Activated CD8-positive, alpha-beta memory T cell treated with anti-CD3 and anti-CD28 coated beads, Interleukin-2, amount 10 ng/mL, durations not matched to agents 7 days and 5 days (primary cell): ENCODE results near the gene UNC5B. TPM values are rescaled to one million over a fixed set of nuclear protein-coding genes. Genes with fewer than 3 reads are reported as not detected.

Experiments
- ATAC-seq: fragments of 150-1000 bp; cut with Tn5 transposase; one replicate; pipeline ENCODE4 v1.10.0; 2021; ENCODE audit warnings: moderate library complexity
- CTCF ChIA-PET: fragments of 350-600 bp; sonication (Branson Sonifier 250); formaldehyde crosslinking; loops from one replicate; lab custom pipeline; 2021; ENCODE audit warnings: antibody characterized with exemption; lab: Charles Lee
- DNase-seq: peaks from one replicate; pipeline ENCODE4 v3.0.0-alpha.2; 2020
- H3K27ac Mint-ChIP-seq: one replicate; pipeline ENCODE4 v1.8.0; 2021; ENCODE audit warnings: mild to moderate bottlenecking, mixed read lengths
- H3K27me3 Mint-ChIP-seq: one replicate; pipeline ENCODE4 v1.8.0; 2021; ENCODE audit warnings: mixed read lengths
- H3K36me3 Mint-ChIP-seq: one replicate; pipeline ENCODE4 v1.8.0; 2021; ENCODE audit warnings: mild to moderate bottlenecking, mixed read lengths
- H3K4me1 Mint-ChIP-seq: one replicate; pipeline ENCODE4 v1.8.0; 2021; ENCODE audit warnings: mixed read lengths
- H3K4me3 Mint-ChIP-seq: one replicate; pipeline ENCODE4 v1.8.0; 2021; ENCODE audit warnings: mild to moderate bottlenecking, moderate library complexity, mixed read lengths
- H3K9me3 Mint-ChIP-seq: one replicate; pipeline ENCODE4 v1.8.0; 2022; ENCODE audit warnings: low read depth, mixed read lengths
- total RNA-seq, 2 experiments: library from RNA; stranded (reverse); gene quantifications; one replicate each; pipeline ENCODE4 v1.2.3, GENCODE V29; 2021

The UNC5B gene
- under 1 TPM in 1 of 2 experiments, not detected in 1; 0.06 TPM for total RNA-seq

GRCh38 chr10:71212318-71213126, at the start of gene UNC5B:
Gene UNC5B (plus strand): TSS chr10:71212570. CDS start chr10:71212986, 416 bp downstream.
- peak; percentile 61 for DNase-seq
- peaks cover 80% of the 10 kb centered on the region for H3K27me3 Mint-ChIP-seq
- peak within 1 kb of the TSS; percentile 15 for H3K4me3 Mint-ChIP-seq
- ATAC-seq, result peak; percentile 71
- H3K9me3 Mint-ChIP-seq, result no peaks in the 10 kb centered on the region
- H3K4me1 Mint-ChIP-seq, result peaks cover 9% of the 10 kb centered on the region
- CTCF ChIA-PET, result no interaction called here
- H3K36me3 Mint-ChIP-seq, result no peaks in the 10 kb centered on the region
- no peak within 1 kb of the TSS for H3K27ac Mint-ChIP-seq

DNA sequence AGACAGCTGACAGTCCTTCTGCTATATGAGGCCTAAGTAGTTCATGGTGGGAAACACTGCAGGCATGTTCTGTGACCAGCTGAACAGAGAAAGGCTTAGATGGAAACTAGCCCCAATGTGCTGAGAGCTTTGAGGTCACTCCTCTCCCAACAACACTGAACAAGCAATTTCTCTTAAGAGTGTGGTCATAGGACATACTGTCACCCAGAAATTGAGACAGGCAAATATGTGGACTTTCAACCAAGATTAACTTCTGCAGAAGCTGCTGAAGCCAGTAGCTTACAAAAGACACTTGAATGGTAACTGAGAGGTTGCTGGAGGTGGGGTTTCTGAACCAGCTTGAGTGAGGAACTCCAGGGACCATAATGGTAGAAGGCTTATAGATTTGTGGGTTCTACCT, 38.9 kb upstream of the UNC5B start:
- H3K27me3 Mint-ChIP-seq, result peaks cover 16% of the 10 kb centered on the region
- no peak overlapping the region for H3K27ac Mint-ChIP-seq
- no peak overlapping the region for H3K4me3 Mint-ChIP-seq
- DNase-seq, result no peak
- CTCF ChIA-PET, result no interaction called here
- no peaks in the 10 kb centered on the region for H3K36me3 Mint-ChIP-seq
- no peaks in the 10 kb centered on the region for H3K4me1 Mint-ChIP-seq
- no peak for ATAC-seq
- H3K9me3 Mint-ChIP-seq, result no peaks in the 10 kb centered on the region

DNA sequence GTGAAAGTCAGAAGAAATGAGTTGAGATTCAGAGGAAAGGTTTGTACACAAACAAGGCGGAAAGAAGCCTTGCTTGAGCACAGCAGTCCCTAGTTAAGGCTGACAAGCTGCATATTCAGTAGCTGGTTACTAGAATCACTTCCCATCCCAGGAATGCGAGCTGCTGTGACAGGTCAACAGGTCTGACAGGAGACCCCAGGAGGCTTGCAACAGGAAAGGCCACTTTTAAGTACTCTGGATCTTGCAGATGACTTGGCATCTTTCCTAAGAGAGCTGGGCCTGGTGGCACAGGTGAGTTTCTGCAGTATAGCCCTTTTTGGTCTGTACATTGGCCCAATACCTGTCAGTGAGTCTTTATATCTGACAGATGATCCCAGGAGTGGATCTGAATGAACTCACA, 35.7 kb upstream of the UNC5B start:
- ATAC-seq (no peak), DNase-seq (no peak)
- H3K27ac Mint-ChIP-seq, result no peak overlapping the region
- H3K4me1 Mint-ChIP-seq, result no peaks in the 10 kb centered on the region
- H3K9me3 Mint-ChIP-seq, result no peaks in the 10 kb centered on the region
- CTCF ChIA-PET, result no interaction called here
- peaks cover 4% of the 10 kb centered on the region for H3K27me3 Mint-ChIP-seq
- H3K36me3 Mint-ChIP-seq, result no peaks in the 10 kb centered on the region
- no peak overlapping the region for H3K4me3 Mint-ChIP-seq

GRCh38 chr10:71177651-71178199, 34.6 kb upstream of the UNC5B start:
- DNase-seq (no peak), ATAC-seq (no peak)
- Mint-ChIP-seq H3K9me3 (no peaks in the 10 kb centered on the region), H3K27ac (no peak overlapping the region), H3K4me3 (no peak overlapping the region), H3K36me3 (no peaks in the 10 kb centered on the region), H3K4me1 (no peaks in the 10 kb centered on the region), H3K27me3 (peaks cover 4% of the 10 kb centered on the region)
- CTCF ChIA-PET, result no interaction called here

GRCh38 chr10:71178880-71179279, 33.5 kb upstream of the UNC5B start:
- Mint-ChIP-seq H3K4me1 (no peaks in the 10 kb centered on the region), H3K9me3 (no peaks in the 10 kb centered on the region), H3K36me3 (no peaks in the 10 kb centered on the region), H3K27me3 (peaks cover 6% of the 10 kb centered on the region), H3K4me3 (no peak overlapping the region), H3K27ac (no peak overlapping the region)
- ATAC-seq (no peak), DNase-seq (no peak)
- CTCF ChIA-PET, result no interaction called here

GRCh38 chr10:71179382-71179781, 33.0 kb upstream of the UNC5B start:
- Mint-ChIP-seq H3K27me3 (peaks cover 6% of the 10 kb centered on the region), H3K4me3 (no peak overlapping the region), H3K27ac (no peak overlapping the region), H3K9me3 (no peaks in the 10 kb centered on the region), H3K36me3 (no peaks in the 10 kb centered on the region), H3K4me1 (no peaks in the 10 kb centered on the region)
- ATAC-seq (no peak), DNase-seq (no peak)
- CTCF ChIA-PET, result no interaction called here

DNA sequence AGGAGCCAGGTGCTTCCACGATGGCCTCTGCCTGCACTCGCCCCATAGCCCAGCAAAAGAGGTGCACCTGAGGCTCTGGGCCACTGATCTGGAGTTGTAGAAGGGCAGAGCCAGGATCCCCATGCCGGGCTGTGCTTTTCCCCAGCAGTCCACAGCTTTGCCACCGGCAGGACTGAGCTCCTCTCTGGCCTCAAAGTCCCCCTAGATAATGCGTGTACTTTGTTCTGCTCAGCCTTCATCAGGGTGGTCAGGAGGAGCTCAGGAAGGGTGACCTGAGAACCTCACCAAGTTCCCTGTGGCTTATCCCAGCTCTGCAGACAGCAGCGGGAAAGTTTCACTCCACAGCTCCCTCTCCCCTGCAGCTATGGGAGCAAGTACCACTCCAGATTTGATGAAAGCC, 27.9 kb upstream of the UNC5B start:
- Mint-ChIP-seq H3K27ac (no peak overlapping the region), H3K4me3 (no peak overlapping the region), H3K27me3 (peaks cover 14% of the 10 kb centered on the region), H3K9me3 (no peaks in the 10 kb centered on the region), H3K4me1 (no peaks in the 10 kb centered on the region), H3K36me3 (no peaks in the 10 kb centered on the region)
- CTCF ChIA-PET, result interaction anchor here (1.1 kb wide), 1 partner anchor 9 kb away, joined by 3 read pairs; no protein-coding TSS in a partner anchor
- ATAC-seq, result no peak
- no peak for DNase-seq

DNA sequence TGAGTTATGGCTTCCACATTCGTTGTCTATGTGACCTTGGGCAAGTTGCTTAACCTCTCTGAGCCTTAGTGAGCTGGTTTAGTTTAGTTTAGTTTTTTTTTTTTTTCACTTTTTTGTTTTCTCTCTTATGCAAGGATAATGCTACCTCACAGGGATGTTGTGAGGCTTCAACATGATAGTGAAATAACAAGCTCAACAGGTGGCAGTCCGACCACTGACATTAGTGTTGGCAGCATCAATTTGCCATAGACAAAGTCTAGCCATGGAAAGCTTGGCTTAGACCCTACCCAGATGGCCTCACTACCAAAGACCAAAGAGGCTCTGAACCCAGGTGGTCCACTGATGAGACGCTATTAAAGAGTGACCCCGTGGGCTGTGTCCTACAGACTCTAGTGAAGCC, 27.2 kb upstream of the UNC5B start:
- no peaks in the 10 kb centered on the region for H3K9me3 Mint-ChIP-seq
- DNase-seq, result no peak
- H3K4me3 Mint-ChIP-seq, result no peak overlapping the region
- no peak for ATAC-seq
- H3K27me3 Mint-ChIP-seq, result peaks cover 15% of the 10 kb centered on the region
- no peaks in the 10 kb centered on the region for H3K4me1 Mint-ChIP-seq
- CTCF ChIA-PET, result interaction anchor here (1.1 kb wide), 1 partner anchor 10 kb away, joined by 3 read pairs; no protein-coding TSS in a partner anchor
- no peaks in the 10 kb centered on the region for H3K36me3 Mint-ChIP-seq
- no peak overlapping the region for H3K27ac Mint-ChIP-seq

GRCh38 chr10:71187197-71187596, 25.2 kb upstream of the UNC5B start:
- H3K27me3 Mint-ChIP-seq, result peaks cover 15% of the 10 kb centered on the region
- ATAC-seq (no peak), DNase-seq (no peak)
- H3K9me3 Mint-ChIP-seq, result no peaks in the 10 kb centered on the region
- H3K36me3 Mint-ChIP-seq, result no peaks in the 10 kb centered on the region
- CTCF ChIA-PET, result no interaction called here
- H3K27ac Mint-ChIP-seq, result no peak overlapping the region
- no peaks in the 10 kb centered on the region for H3K4me1 Mint-ChIP-seq
- no peak overlapping the region for H3K4me3 Mint-ChIP-seq

- Mint-ChIP-seq H3K27me3 (peaks cover 15% of the 10 kb centered on the region), H3K36me3 (no peaks in the 10 kb centered on the region), H3K4me1 (no peaks in the 10 kb centered on the region), H3K9me3 (no peaks in the 10 kb centered on the region), H3K27ac (no peak overlapping the region), H3K4me3 (no peak overlapping the region)
- ATAC-seq (no peak), DNase-seq (no peak)
- CTCF ChIA-PET, result no interaction called here
Measured at GRCh38 chr10:71187600-71187999, 24.8 kb upstream of the UNC5B start.

- Mint-ChIP-seq H3K9me3 (no peaks in the 10 kb centered on the region), H3K27me3 (peaks cover 15% of the 10 kb centered on the region), H3K4me1 (no peaks in the 10 kb centered on the region), H3K27ac (no peak overlapping the region), H3K36me3 (no peaks in the 10 kb centered on the region), H3K4me3 (no peak overlapping the region)
- CTCF ChIA-PET, result no interaction called here
- DNase-seq, result no peak
- no peak for ATAC-seq
Measured at GRCh38 chr10:71188201-71188600, 24.2 kb upstream of the UNC5B start.

GRCh38 chr10:71191019-71191418, 21.4 kb upstream of the UNC5B start:
- CTCF ChIA-PET, result no interaction called here
- Mint-ChIP-seq H3K4me3 (no peak overlapping the region), H3K4me1 (no peaks in the 10 kb centered on the region), H3K27ac (no peak overlapping the region), H3K36me3 (no peaks in the 10 kb centered on the region), H3K9me3 (no peaks in the 10 kb centered on the region), H3K27me3 (peaks cover 18% of the 10 kb centered on the region)
- DNase-seq (no peak), ATAC-seq (no peak)

DNA sequence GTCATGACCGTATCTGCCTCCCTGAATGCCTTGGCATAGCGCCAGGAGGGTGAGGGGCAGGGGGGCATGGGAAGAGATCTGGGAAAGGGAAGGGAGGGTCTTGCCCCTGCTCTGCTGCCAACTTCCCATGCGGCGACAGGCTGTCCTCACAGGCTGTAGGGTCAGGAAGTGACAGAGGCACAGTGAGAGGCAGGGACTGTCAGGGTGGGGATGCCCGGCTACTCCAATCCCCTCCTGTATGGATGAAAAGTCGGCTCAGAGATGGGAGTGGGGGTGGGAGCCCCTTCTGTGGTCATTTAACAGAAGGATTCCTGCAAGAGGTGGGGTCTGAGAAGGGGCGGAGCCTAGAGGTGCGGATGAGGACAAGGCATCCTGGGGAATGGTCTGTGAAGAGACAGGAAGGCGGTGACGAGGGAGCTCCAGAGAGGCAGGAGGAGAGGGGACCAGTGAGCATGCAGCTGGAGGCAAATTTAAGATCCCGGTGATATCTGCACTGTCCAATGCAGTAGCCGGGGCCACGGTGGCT, 20.8 kb upstream of the UNC5B start:
- H3K27me3 Mint-ChIP-seq, result peaks cover 18% of the 10 kb centered on the region
- CTCF ChIA-PET, result no interaction called here
- no peak overlapping the region for H3K4me3 Mint-ChIP-seq
- no peaks in the 10 kb centered on the region for H3K9me3 Mint-ChIP-seq
- H3K36me3 Mint-ChIP-seq, result no peaks in the 10 kb centered on the region
- H3K27ac Mint-ChIP-seq, result no peak overlapping the region
- no peaks in the 10 kb centered on the region for H3K4me1 Mint-ChIP-seq
- no peak for ATAC-seq
- peak; percentile 28 for DNase-seq

DNA sequence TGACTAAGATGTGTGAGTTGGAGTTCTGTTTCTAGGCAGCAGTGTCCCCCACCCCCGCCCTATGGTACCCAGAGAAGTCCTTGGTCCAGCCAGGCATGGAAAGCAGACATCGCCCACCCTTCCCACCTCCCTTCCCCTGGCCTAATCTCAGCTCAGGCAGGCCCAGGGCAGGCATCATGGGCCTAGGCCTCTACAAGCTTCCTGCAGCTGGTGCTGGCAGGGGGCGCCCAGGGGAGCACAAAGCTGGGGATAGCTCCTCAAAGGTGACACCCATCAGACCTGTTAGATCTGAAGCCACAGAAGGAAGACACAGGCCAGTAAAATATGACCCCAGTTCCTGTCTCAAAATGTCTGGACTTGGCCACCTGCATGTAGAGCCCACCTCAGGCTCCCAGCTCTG, 18.9 kb upstream of the UNC5B start:
- CTCF ChIA-PET, result no interaction called here
- Mint-ChIP-seq H3K9me3 (peaks cover 12% of the 10 kb centered on the region), H3K27me3 (peaks cover 16% of the 10 kb centered on the region), H3K4me3 (no peak overlapping the region), H3K4me1 (no peaks in the 10 kb centered on the region), H3K27ac (no peak overlapping the region), H3K36me3 (no peaks in the 10 kb centered on the region)
- ATAC-seq (no peak), DNase-seq (no peak)
